ENCODE data around the gene IDI1. TPM values are rescaled to one million over a fixed set of nuclear protein-coding genes. Genes with fewer than 3 reads are reported as not detected.

Gene IDI1
- total RNA-seq, 1 donor from 2014 or later: 45.2 TPM

DNA sequence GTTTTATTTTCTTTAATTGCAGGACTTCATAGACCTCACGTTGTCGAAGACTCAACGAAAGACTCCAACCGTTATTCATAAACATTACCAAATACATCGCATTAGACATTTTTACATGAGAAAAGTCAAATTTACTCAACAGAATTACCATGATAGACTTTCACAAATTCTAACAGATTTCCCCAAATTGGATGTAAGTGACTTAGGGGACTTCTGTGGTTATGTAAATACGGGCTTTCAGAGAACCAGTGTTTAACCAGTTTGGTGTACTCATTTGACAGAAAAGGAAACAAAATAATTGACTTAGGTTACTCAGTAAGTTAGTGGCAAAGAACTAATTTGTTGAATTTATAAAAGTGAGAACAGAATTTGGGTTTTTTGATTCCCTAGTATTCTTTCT lies 56.5 kb downstream of the IDI1 start:
- Mint-ChIP-seq H3K9me3 (no peaks in the 10 kb centered on the region), H3K4me3 (peak overlapping the region; percentile 15), H3K36me3 (peaks cover 31% of the 10 kb centered on the region), H3K27ac (no peak overlapping the region), H3K4me1 (ENCODE audit: unreplicated experiment) (peaks cover 15% of the 10 kb centered on the region), H3K27me3 (no peaks in the 10 kb centered on the region)
- DNase-seq (ENCODE audit: extremely low spot score, unreplicated experiment): no peak
- TF ChIP-seq, protein P1, sequence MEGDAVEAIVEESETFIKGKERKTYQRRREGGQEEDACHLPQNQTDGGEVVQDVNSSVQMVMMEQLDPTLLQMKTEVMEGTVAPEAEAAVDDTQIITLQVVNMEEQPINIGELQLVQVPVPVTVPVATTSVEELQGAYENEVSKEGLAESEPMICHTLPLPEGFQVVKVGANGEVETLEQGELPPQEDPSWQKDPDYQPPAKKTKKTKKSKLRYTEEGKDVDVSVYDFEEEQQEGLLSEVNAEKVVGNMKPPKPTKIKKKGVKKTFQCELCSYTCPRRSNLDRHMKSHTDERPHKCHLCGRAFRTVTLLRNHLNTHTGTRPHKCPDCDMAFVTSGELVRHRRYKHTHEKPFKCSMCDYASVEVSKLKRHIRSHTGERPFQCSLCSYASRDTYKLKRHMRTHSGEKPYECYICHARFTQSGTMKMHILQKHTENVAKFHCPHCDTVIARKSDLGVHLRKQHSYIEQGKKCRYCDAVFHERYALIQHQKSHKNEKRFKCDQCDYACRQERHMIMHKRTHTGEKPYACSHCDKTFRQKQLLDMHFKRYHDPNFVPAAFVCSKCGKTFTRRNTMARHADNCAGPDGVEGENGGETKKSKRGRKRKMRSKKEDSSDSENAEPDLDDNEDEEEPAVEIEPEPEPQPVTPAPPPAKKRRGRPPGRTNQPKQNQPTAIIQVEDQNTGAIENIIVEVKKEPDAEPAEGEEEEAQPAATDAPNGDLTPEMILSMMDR (conservative IDR thresholded peaks at IDR 0.05): no peak

DNA sequence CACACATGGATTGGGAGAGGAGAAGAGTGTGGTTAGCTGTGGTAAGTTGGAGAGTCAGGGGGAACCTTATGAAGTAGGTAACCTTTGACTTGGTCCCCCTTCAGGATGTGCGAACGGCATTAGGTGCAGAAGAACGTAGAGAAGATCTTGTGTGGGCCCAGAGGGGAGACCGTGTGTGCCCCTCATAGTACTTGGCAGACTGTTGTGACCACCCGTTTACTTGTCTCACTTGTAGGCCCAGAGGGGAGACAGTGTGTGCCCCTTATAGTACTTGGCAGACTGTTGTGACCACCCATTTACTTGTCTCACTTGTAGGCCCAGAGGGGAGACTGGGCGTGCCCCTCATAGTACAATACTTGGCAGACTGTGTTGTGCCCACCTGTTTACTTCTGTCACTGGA lies 58.1 kb downstream of the IDI1 start:
- DNase-seq (ENCODE audit: extremely low spot score, unreplicated experiment): no peak
- no peaks in the 10 kb centered on the region for H3K27me3 Mint-ChIP-seq
- H3K36me3 Mint-ChIP-seq: peaks cover 25% of the 10 kb centered on the region
- TF ChIP-seq, protein P1 (conservative IDR thresholded peaks at IDR 0.05): no peak
- peaks cover 20% of the 10 kb centered on the region for H3K4me1 Mint-ChIP-seq (ENCODE audit: unreplicated experiment)
- H3K9me3 Mint-ChIP-seq: no peaks in the 10 kb centered on the region
- H3K27ac Mint-ChIP-seq: peak overlapping the region; percentile 70
- peak overlapping the region; percentile 66 for H3K4me3 Mint-ChIP-seq

Other genes with a start within 250 kb of the IDI1 start
- 82.1 and 96.4 TPM in 2 replicates for gene LARP4B, start 117.4 kb downstream of the IDI1 start, total RNA-seq (ENCODE audit: low replicate concordance)
- 57.8 and 65.9 TPM in 2 replicates for gene GTPBP4, start 60.7 kb downstream of the IDI1 start, total RNA-seq (ENCODE audit: low replicate concordance)
- gene IDI2, start 23.3 kb downstream of the IDI1 start, total RNA-seq (ENCODE audit: low replicate concordance): not detected in 2 replicates
- gene WDR37, start 7.3 kb upstream of the IDI1 start, total RNA-seq (ENCODE audit: low replicate concordance): 16.2 and 17.6 TPM in 2 replicates

Data from type B pancreatic cell (in vitro differentiated cells).